ENCODE results near the gene SETDB1. TPM values are rescaled to one million over a fixed set of nuclear protein-coding genes. Genes with fewer than 3 reads are reported as not detected.

Gene SETDB1
- total and polyA plus RNA-seq, 2 of the 13 experiments (the other 11 are each of a cell fraction or from before 2014, with no cell fraction given) = 33.1 to 34.6 TPM

DNA sequence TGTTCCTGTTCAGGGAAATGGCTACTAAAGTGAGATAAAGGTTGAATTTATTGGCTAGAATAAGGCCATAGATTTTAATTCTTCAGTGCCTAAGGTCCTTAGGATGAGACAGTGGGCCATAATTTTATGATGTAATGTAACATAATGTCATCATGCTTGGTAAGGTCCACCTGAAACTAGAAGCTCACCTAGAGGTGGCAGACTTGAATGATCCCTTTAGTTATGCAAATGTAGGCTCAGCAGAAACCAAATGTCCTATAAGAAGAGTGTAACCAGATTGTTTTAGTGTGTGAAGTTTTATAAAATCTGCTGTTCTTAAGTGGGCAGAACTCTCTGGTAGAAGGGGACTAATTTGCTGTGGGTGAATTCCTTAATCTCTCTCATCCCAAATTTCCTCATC, 13.5 kb upstream of the SETDB1 start (continued):
- TF ChIP-seq REST (IDR thresholded peaks at IDR 0.05; ENCODE audit: borderline replicate concordance in 1 of 2, low read depth in 1 of 2, low read length in 2 of 2) (no peak), ZNF503 (CRISPR knock-in tag; IDR thresholded peaks at IDR 0.05) (no peak), ZFP36L1 (CRISPR knock-in tag; IDR thresholded peaks at IDR 0.05) (no peak), HNRNPLL (IDR thresholded peaks at IDR 0.05; ENCODE audit: low read depth, low read length, poor library complexity, severe bottlenecking) (no peak)
- TF ChIP-seq, protein P1, sequence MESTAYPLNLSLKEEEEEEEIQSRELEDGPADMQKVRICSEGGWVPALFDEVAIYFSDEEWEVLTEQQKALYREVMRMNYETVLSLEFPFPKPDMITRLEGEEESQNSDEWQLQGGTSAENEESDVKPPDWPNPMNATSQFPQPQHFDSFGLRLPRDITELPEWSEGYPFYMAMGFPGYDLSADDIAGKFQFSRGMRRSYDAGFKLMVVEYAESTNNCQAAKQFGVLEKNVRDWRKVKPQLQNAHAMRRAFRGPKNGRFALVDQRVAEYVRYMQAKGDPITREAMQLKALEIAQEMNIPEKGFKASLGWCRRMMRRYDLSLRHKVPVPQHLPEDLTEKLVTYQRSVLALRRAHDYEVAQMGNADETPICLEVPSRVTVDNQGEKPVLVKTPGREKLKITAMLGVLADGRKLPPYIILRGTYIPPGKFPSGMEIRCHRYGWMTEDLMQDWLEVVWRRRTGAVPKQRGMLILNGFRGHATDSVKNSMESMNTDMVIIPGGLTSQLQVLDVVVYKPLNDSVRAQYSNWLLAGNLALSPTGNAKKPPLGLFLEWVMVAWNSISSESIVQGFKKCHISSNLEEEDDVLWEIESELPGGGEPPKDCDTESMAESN (CRISPR knock-in tag; conservative IDR thresholded peaks at IDR 0.05) = no peak
